Pons (tissue), 1 donor: ENCODE results near the gene MGRN1.
A peak's percentile ranks its signal among the peaks of the same experiment; 100 is the strongest.

ENCODE experiments used
- DNase-seq: peaks from one replicate; pipeline ENCODE4 v3.0.0-alpha.2; 2016; ENCODE audit warnings: low spot score

MGRN1 gene

GRCh38 chr16:4604401-4604800, 20.2 kb upstream of the MGRN1 start:
- no peak for DNase-seq

- no peak for DNase-seq
Observed at GRCh38 chr16:4606354-4606753, 18.3 kb upstream of the MGRN1 start.

GRCh38 chr16:4607841-4608703, 16.6 kb upstream of the MGRN1 start:
- no peak for DNase-seq

- DNase-seq, result no peak
Observed at GRCh38 chr16:4608704-4608980, 16.0 kb upstream of the MGRN1 start.

- DNase-seq, result no peak
Observed at GRCh38 chr16:4609200-4610010, 15.2 kb upstream of the MGRN1 start.

- DNase-seq, result no peak
Observed at GRCh38 chr16:4610011-4611005, 14.3 kb upstream of the MGRN1 start.

- no peak for DNase-seq
Observed at GRCh38 chr16:4611337-4612021, 13.1 kb upstream of the MGRN1 start.

- no peak for DNase-seq
Observed at GRCh38 chr16:4612474-4612931, 12.1 kb upstream of the MGRN1 start.

GRCh38 chr16:4612977-4613635, 11.5 kb upstream of the MGRN1 start:
- no peak for DNase-seq

GRCh38 chr16:4613636-4614570, 10.7 kb upstream of the MGRN1 start:
- no peak for DNase-seq

GRCh38 chr16:4614571-4615383, 9.8 kb upstream of the MGRN1 start, which contains the start of gene UBALD1:
UBALD1 (minus strand) TSS chr16:4614888; CDS start chr16:4614797, 91 bp downstream.
- peak; percentile 76 for DNase-seq

- DNase-seq, result no peak
Observed at GRCh38 chr16:4615384-4616046, 9.1 kb upstream of the MGRN1 start.

- peak; percentile 100 for DNase-seq
Observed at GRCh38 chr16:4616047-4616811, 8.4 kb upstream of the MGRN1 start.

GRCh38 chr16:4617880-4618279, 6.7 kb upstream of the MGRN1 start:
- DNase-seq, result no peak

- DNase-seq, result no peak
Observed at GRCh38 chr16:4618645-4619418, 5.8 kb upstream of the MGRN1 start.

- DNase-seq, result no peak
Observed at GRCh38 chr16:4623593-4623992, 1.0 kb upstream of the MGRN1 start.
